Suppressor macrophage treated with lipopolysaccharide for 1 hour (primary cell): ENCODE data around the gene PCYT1B.

Source experiments
- DNase-seq, 3 donors: peaks; one replicate each; pipeline ENCODE4 v3.0.0-alpha.2; 2020 to 2022

PCYT1B gene

DNA sequence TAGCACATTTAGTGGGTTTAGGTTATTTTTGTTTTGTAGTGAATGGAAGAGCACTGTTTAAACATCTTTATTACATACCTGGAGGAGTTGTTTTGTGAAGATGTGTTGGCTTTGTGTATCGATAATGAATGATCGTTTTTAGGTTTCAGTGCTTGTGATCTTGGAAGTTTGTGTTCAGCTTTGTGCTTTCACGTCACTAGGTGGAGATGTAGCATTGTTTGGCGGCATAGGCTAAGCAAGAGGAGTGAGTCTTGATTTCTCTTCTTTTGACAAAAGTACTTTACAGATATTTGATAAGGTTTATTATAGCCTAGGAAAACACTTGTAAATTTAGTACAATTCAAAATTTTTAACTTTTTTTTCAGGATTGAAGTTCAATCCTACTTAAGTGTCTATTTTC lies 131.7 kb downstream of the PCYT1B start:
- no peak for DNase-seq

DNA sequence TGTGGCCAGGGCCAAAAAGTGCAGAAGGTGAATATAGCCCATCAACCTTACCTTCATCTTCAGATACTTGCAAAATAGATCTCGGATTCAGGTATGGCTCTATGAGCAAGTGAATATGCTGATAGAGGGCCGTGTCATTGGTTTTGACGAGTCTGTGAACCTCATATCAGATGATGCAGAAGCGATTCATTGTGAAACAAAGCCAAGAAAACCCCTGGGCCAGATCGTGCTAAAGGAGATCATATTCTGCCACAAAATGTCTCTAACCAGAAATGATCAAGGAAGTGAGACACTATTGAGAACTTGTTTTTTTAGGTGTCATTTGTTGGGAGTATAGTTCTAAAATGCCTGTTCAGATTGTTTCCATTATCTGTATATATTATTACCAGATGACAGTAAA lies 133.7 kb downstream of the PCYT1B start:
- DNase-seq: no peak

GRCh38 chrX:24508375-24508774 lies 138.8 kb downstream of the PCYT1B start:
- no peak for DNase-seq
